Endothelial cell of umbilical vein (primary cell): ENCODE measurements around the gene KCNH1. TPM values are rescaled to one million over a fixed set of nuclear protein-coding genes. Genes with fewer than 3 reads are reported as not detected.

Experiments used
- BruUV-seq: library from RNA; stranded (reverse); fragments of 400-500 nt; replicated peaks from 2 replicates; lab custom pipeline; 2021; lab: Mats Ljungman, UMichigan
- CTCF ChIA-PET: fragments of 300-600, 350-600 bp; sonication (Branson Sonifier 250); formaldehyde crosslinking; loops from one replicate; lab custom pipeline; 2021; ENCODE audit warnings: antibody characterized with exemption, inconsistent platforms; lab: Charles Lee
- POLR2A ChIA-PET: fragments of 300-600, 350-600 bp; sonication (Branson Sonifier 250); formaldehyde crosslinking; loops from one replicate; lab custom pipeline; 2021; ENCODE audit warnings: antibody characterized with exemption, inconsistent platforms; lab: Charles Lee
- DNase-seq: peaks from one replicate; pipeline ENCODE4 v3.0.0-alpha.2; 2011; ENCODE audit warnings: low read depth, low spot score
- FAIRE-seq: peaks from 2 replicates; lab custom pipeline; 2011; peaks lifted over from hg19 to GRCh38; lab: Jason Lieb, UNC
- H2AFZ ChIP-seq: 2 replicates; pipeline ENCODE4 v1.6.0; 2012; ENCODE audit warnings: low read depth, low read length, control low read depth, inconsistent platforms
- H3K27ac ChIP-seq: 2 replicates; pipeline ENCODE4 v1.5.1; 2011; ENCODE audit warnings: low read depth, mild to moderate bottlenecking, control low read depth, low read length, moderate library complexity; ENCODE audit not compliant: insufficient read depth
- H3K27me3 ChIP-seq, 2 experiments: 2 replicates each; pipeline versions ENCODE4 v1.6.0 to v1.6.1; 2011; ENCODE audit warnings: low read length in 2 of 2, mixed read lengths in 1 of 2; ENCODE audit not compliant: control insufficient read depth in 2 of 2, insufficient read depth in 2 of 2
- H3K36me3 ChIP-seq, 2 experiments: 2 replicates in 1 of 2; 3 replicates in 1 of 2; pipeline ENCODE4 v1.5.1; 2011; ENCODE audit warnings: low read length in 2 of 2, mild to moderate bottlenecking in 1 of 2, moderate library complexity in 1 of 2; ENCODE audit not compliant: control insufficient read depth in 2 of 2, insufficient read depth in 2 of 2; ENCODE audit errors: extremely low read depth in 1 of 2
- H3K4me1 ChIP-seq: 3 replicates; pipeline ENCODE4 v1.5.1; 2011; ENCODE audit warnings: mild to moderate bottlenecking, low read length; ENCODE audit not compliant: control insufficient read depth, insufficient read depth; ENCODE audit errors: extremely low read depth
- H3K4me2 ChIP-seq: 2 replicates; pipeline ENCODE4 v1.6.1; 2011; ENCODE audit warnings: low read length, control low read depth, mixed read lengths; ENCODE audit not compliant: insufficient read depth
- H3K4me3 ChIP-seq, 3 experiments: fragments of 200-600 bp in 1 of 3; sonication (generic), shearing (Covaris generic) in 1 of 3; replicated peaks in 1 of 3; 2 replicates each; pipeline ENCODE4 v1.5.1; 2011 to 2016; ENCODE audit warnings: control low read depth in 3 of 3, low read length in 3 of 3, mild to moderate bottlenecking in 2 of 3, inconsistent platforms in 1 of 3, low read depth in 1 of 3, moderate library complexity in 1 of 3; ENCODE audit not compliant: insufficient read depth in 1 of 3
- H3K79me2 ChIP-seq: 2 replicates; pipeline ENCODE4 v1.6.0; 2012; ENCODE audit warnings: low read length, inconsistent platforms; ENCODE audit not compliant: control insufficient read depth, insufficient read depth
- H3K9ac ChIP-seq: replicated peaks from 2 replicates; pipeline ENCODE3; 2011; ENCODE audit warnings: low read length, control low read depth; ENCODE audit not compliant: insufficient read depth; ENCODE audit errors: extremely low read depth
- H3K9me1 ChIP-seq: replicated peaks from 3 replicates; pipeline ENCODE4 v1.6.0; 2011; ENCODE audit warnings: mild to moderate bottlenecking, low read length; ENCODE audit not compliant: control insufficient read depth, insufficient read depth; ENCODE audit errors: extremely low read depth
- H3K9me3 ChIP-seq: replicated peaks from 2 replicates; pipeline ENCODE4 v1.5.1; 2012; ENCODE audit warnings: low read length, inconsistent platforms; ENCODE audit not compliant: control insufficient read depth, insufficient read depth
- H4K20me1 ChIP-seq: replicated peaks from 2 replicates; pipeline ENCODE3; 2011; ENCODE audit warnings: mild to moderate bottlenecking, low read length; ENCODE audit not compliant: control insufficient read depth, insufficient read depth; ENCODE audit errors: extremely low read depth
- EZH2 ChIP-seq: IDR thresholded peaks from 2 replicates; pipeline ENCODE4 v1.6.1; 2012; ENCODE audit warnings: borderline replicate concordance, low read depth, mild to moderate bottlenecking, moderate library complexity, low read length, inconsistent platforms; ENCODE audit not compliant: severe bottlenecking
- FOS ChIP-seq: IDR thresholded peaks from 2 replicates; pipeline ENCODE4 v1.6.1; 2011; ENCODE audit warnings: mild to moderate bottlenecking, low read length, moderate library complexity, borderline replicate concordance; ENCODE audit not compliant: insufficient read depth
- GATA2 ChIP-seq: IDR thresholded peaks from 2 replicates; pipeline ENCODE4 v1.7.0; 2011; ENCODE audit warnings: low read depth, mild to moderate bottlenecking, moderate library complexity, mixed read lengths, low read length; ENCODE audit not compliant: insufficient read length, insufficient read depth
- JUN ChIP-seq: IDR thresholded peaks from 2 replicates; pipeline ENCODE4 v1.6.1; 2011; ENCODE audit warnings: borderline replicate concordance, low read depth; ENCODE audit not compliant: insufficient read length, insufficient read depth
- MYC ChIP-seq: IDR thresholded peaks from one replicate; pipeline ENCODE4 v1.6.1; 2011; ENCODE audit warnings: mild to moderate bottlenecking, low read depth, low read length
- POLR2A ChIP-seq: IDR thresholded peaks from 2 replicates; pipeline ENCODE4 v1.6.1; 2012; ENCODE audit warnings: low read depth, mild to moderate bottlenecking, control low read depth, low read length
- POLR2AphosphoS5 ChIP-seq: IDR thresholded peaks from 2 replicates; pipeline ENCODE4 v1.6.1; 2012; ENCODE audit warnings: low read depth, mild to moderate bottlenecking, control low read depth, low read length, moderate library complexity; ENCODE audit not compliant: insufficient read depth
- dilution Hi-C: fragments of 300-500 bp; cut with MboI; formaldehyde crosslinking; loops from one replicate; pipeline ENCODE4 v1.15.0; 2019; ENCODE audit warnings: low sequenced_read_pairs; ENCODE audit not compliant: extremely low pct_ligation_motif_present
- intact Hi-C: fragments of 100-400 bp; cut with micrococcal nuclease; formaldehyde crosslinking; loops from one replicate; pipeline ENCODE4 v1.10.0; 2022
- polyA plus RNA-seq, 4 experiments: library from polyadenylated mRNA; depleted of rRNA in 3 of 4; stranded (reverse) in 3 of 4; unstranded in 1 of 4; fragments of >200 nt; gene quantifications; 2 replicates each; pipeline versions ENCODE4 v1.2.1 to v1.2.3, GENCODE V29; 2011 to 2012; ENCODE audit warnings: missing spikeins in 1 of 4
- total RNA-seq: library from RNA; stranded (reverse); gene quantifications from 2 replicates; pipeline ENCODE4 v1.2.3, GENCODE V29; 2021
- TF ChIP-seq, protein P1 (sequence below): IDR thresholded peaks from 2 replicates; pipeline ENCODE4 v1.6.1; 2011; ENCODE audit not compliant: insufficient read depth, insufficient read length
- TF ChIP-seq, protein P2 (sequence below), 2 donors: IDR thresholded peaks; 1 replicate in 1 of 2; 2 replicates in 1 of 2; pipeline ENCODE4 v1.5.1; 2011; ENCODE audit warnings: low read length in 2 of 2, mild to moderate bottlenecking in 2 of 2, moderate library complexity in 2 of 2, control low read depth in 1 of 2, inconsistent platforms in 1 of 2, low read depth in 1 of 2; ENCODE audit not compliant: insufficient read depth in 1 of 2; ENCODE audit errors: extremely low read depth in 1 of 2

KCNH1 gene
- total and polyA plus RNA-seq, 2 donors (not counting 3 experiments of a cell fraction or from before 2014, with no cell fraction given), result not detected

DNA sequence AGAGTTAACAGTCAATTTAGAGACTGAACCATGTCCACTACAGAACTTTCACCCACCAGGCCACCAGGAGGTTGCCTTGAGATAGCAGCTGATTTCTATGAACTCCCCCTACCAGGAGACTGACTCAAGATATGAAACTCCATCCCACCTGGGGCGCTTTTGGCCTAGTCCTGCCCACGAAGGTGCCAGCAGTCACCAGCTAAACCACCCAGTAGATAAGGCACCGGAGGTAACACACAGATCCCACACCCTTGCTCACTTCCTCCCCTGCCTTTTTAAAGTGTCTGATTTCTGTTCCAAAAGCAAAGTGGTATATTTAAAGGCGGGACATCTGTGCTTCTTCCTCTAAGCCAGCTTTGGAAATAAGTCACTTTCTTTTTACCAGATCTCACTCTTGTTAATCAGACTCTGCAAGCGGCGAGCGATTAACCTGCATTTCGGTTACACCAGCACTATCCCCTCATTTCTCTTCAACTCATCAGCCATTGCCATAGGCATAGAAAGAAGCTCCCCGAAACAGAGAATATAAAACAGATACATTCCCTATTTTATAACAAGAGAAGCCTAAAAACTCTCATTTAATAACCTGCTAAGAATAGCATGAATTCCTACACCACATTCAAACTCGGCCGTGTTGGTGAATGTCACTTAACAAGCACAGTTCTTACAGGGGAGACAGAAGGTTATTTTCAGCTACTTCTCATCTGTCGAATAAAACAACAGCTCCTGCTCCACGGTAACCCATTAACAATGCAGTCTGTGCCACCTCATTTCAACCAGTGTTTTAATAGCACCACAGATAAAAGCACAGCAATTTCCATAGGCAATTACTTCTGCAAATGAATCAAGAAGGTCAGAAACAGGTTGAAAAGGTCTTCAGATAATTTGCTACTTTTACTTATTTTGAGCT lies 318.1 kb downstream of the KCNH1 start:
- BruUV-seq, result no TSS peak
- Histone ChIP-seq H3K4me1 (no peaks in the 10 kb centered on the region), H3K4me3 (no peak overlapping the region), H4K20me1 (no peaks in the 10 kb centered on the region), H3K36me3 (no peaks in the 10 kb centered on the region), H3K27me3 (no peaks in the 10 kb centered on the region), H2AFZ (no peak overlapping the region), H3K9me1 (no peaks in the 10 kb centered on the region), H3K9me3 (peaks cover 1% of the 10 kb centered on the region), H3K4me2 (no peak overlapping the region), H3K79me2 (no peaks in the 10 kb centered on the region), H3K9ac (no peak overlapping the region), H3K27ac (no peak overlapping the region)
- intact Hi-C loops, result no loop called here
- DNase-seq, result no peak
- POLR2A ChIA-PET, result no interaction called here
- TF ChIP-seq, protein P1, sequence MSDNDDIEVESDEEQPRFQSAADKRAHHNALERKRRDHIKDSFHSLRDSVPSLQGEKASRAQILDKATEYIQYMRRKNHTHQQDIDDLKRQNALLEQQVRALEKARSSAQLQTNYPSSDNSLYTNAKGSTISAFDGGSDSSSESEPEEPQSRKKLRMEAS, result no peak
- TF ChIP-seq GATA2, result no peak
- no peak for TF ChIP-seq EZH2
- TF ChIP-seq JUN, result no peak
- no peak for TF ChIP-seq POLR2AphosphoS5
- no peak for TF ChIP-seq MYC
- no peak for TF ChIP-seq POLR2A
- TF ChIP-seq, protein P2, sequence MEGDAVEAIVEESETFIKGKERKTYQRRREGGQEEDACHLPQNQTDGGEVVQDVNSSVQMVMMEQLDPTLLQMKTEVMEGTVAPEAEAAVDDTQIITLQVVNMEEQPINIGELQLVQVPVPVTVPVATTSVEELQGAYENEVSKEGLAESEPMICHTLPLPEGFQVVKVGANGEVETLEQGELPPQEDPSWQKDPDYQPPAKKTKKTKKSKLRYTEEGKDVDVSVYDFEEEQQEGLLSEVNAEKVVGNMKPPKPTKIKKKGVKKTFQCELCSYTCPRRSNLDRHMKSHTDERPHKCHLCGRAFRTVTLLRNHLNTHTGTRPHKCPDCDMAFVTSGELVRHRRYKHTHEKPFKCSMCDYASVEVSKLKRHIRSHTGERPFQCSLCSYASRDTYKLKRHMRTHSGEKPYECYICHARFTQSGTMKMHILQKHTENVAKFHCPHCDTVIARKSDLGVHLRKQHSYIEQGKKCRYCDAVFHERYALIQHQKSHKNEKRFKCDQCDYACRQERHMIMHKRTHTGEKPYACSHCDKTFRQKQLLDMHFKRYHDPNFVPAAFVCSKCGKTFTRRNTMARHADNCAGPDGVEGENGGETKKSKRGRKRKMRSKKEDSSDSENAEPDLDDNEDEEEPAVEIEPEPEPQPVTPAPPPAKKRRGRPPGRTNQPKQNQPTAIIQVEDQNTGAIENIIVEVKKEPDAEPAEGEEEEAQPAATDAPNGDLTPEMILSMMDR (IDR thresholded peaks at IDR 0.05; ENCODE audit: extremely low read depth in 1 of 2, insufficient read depth in 1 of 2, low read depth in 1 of 2, low read length in 2 of 2), result no peak
- no peak for TF ChIP-seq FOS
- CTCF ChIA-PET, result no interaction called here
- dilution Hi-C loops, result no loop called here
- no peak for FAIRE-seq
